IMR-90 (cell line): ENCODE measurements around the gene DCDC2B. TPM values are rescaled to one million over a fixed set of nuclear protein-coding genes. Genes with fewer than 3 reads are reported as not detected.

Source experiments
- ATAC-seq: fragments of 200-7000 bp; cut with Tn5 transposase; 2 replicates; pipeline ENCODE4 v1.9.1; 2020; ENCODE audit warnings: low read depth, mild to moderate bottlenecking, moderate library complexity
- BruUV-seq: library from RNA; stranded (reverse); fragments of 400-500 nt; replicated peaks from 2 replicates; lab custom pipeline; 2021; lab: Mats Ljungman, UMichigan
- CTCF ChIA-PET: fragments of 300-600 bp; formaldehyde crosslinking; extraction: SDS; loops from one replicate; lab custom pipeline; 2021; ENCODE audit warnings: antibody characterized with exemption; lab: Yijun Ruan, JAX
- POLR2A ChIA-PET: fragments of 300-600 bp; sonication (Branson Sonifier 250); formaldehyde crosslinking; loops from one replicate; lab custom pipeline; 2022; ENCODE audit warnings: antibody characterized with exemption; ENCODE audit not compliant: unreplicated experiment; lab: Charles Lee
- DNase-seq: peaks from one replicate; pipeline ENCODE4 v3.0.0; 2013
- H2AFZ ChIP-seq: replicated peaks from 2 replicates; pipeline ENCODE3; 2013; ENCODE audit warnings: low read length, mild to moderate bottlenecking; ENCODE audit not compliant: poor library complexity
- H2AK5ac ChIP-seq: 2 replicates; pipeline ENCODE4 v1.6.1; 2013; ENCODE audit warnings: low read depth, low read length, inconsistent platforms
- H2AK9ac ChIP-seq: replicated peaks from 2 replicates; pipeline ENCODE3; 2013; ENCODE audit warnings: mild to moderate bottlenecking, low read depth, low read length, moderate library complexity; ENCODE audit not compliant: poor library complexity
- H2BK120ac ChIP-seq: 2 replicates; pipeline ENCODE4 v1.6.1; 2013; ENCODE audit warnings: low read depth, low read length, inconsistent platforms
- H2BK15ac ChIP-seq: 3 replicates; pipeline ENCODE4 v1.6.1; 2013; ENCODE audit warnings: low read depth, low read length, inconsistent platforms
- H2BK20ac ChIP-seq: 2 replicates; pipeline ENCODE4 v1.6.1; 2013; ENCODE audit warnings: low read depth, mild to moderate bottlenecking, inconsistent platforms, low read length, moderate library complexity
- H2BK5ac ChIP-seq: 2 replicates; pipeline ENCODE4 v1.6.1; 2013; ENCODE audit warnings: mild to moderate bottlenecking, low read depth, low read length, inconsistent platforms; ENCODE audit not compliant: poor library complexity, severe bottlenecking
- H3K14ac ChIP-seq: replicated peaks from 2 replicates; pipeline ENCODE4 v1.6.1; 2013; ENCODE audit warnings: low read depth, low read length, inconsistent platforms
- H3K18ac ChIP-seq: 2 replicates; pipeline ENCODE4 v1.6.1; 2013; ENCODE audit warnings: low read depth, low read length, control low read depth
- H3K23ac ChIP-seq: 2 replicates; pipeline ENCODE4 v1.6.1; 2013; ENCODE audit warnings: low read depth, low read length, inconsistent platforms
- H3K27ac ChIP-seq: 2 replicates; pipeline ENCODE4 v1.5.1; 2013; ENCODE audit warnings: mild to moderate bottlenecking, control low read depth, low read length; ENCODE audit not compliant: insufficient read depth
- H3K27me3 ChIP-seq: 2 replicates; pipeline ENCODE4 v1.6.1; 2013; ENCODE audit warnings: low read length; ENCODE audit not compliant: control insufficient read depth, insufficient read depth
- H3K36me3 ChIP-seq: 2 replicates; pipeline ENCODE4 v1.6.1; 2013; ENCODE audit warnings: low read length, mixed read lengths; ENCODE audit not compliant: control insufficient read depth, insufficient read depth
- H3K4ac ChIP-seq: 2 replicates; pipeline ENCODE4 v1.6.1; 2013; ENCODE audit warnings: low read depth, low read length, inconsistent platforms
- H3K4me1 ChIP-seq: 2 replicates; pipeline ENCODE4 v1.6.1; 2013; ENCODE audit warnings: low read length, mixed read lengths; ENCODE audit not compliant: control insufficient read depth, insufficient read depth
- H3K4me2 ChIP-seq: 2 replicates; pipeline ENCODE4 v1.6.1; 2013; ENCODE audit warnings: low read depth, mild to moderate bottlenecking, control low read depth, low read length, moderate library complexity
- H3K4me3 ChIP-seq: 2 replicates; pipeline ENCODE4 v1.5.1; 2013; ENCODE audit warnings: low read depth, mild to moderate bottlenecking, control low read depth, low read length, moderate library complexity; ENCODE audit not compliant: insufficient read depth
- H3K56ac ChIP-seq: 2 replicates; pipeline ENCODE4 v1.6.1; 2013; ENCODE audit warnings: low read length, inconsistent platforms; ENCODE audit not compliant: insufficient read depth; ENCODE audit errors: extremely low read depth
- H3K79me1 ChIP-seq, 2 experiments: 2 replicates each; pipeline ENCODE4 v1.6.1; 2013; ENCODE audit warnings: low read length in 2 of 2, inconsistent platforms in 1 of 2, low read depth in 1 of 2
- H3K9ac ChIP-seq: 2 replicates; pipeline ENCODE4 v1.6.1; 2013; ENCODE audit warnings: low read depth, low read length, control low read depth
- H3K9me1 ChIP-seq: 2 replicates; pipeline ENCODE4 v1.6.1; 2013; ENCODE audit warnings: low read length, inconsistent platforms; ENCODE audit not compliant: insufficient read depth
- H3K9me3 ChIP-seq: 2 replicates; pipeline ENCODE4 v1.6.1; 2013; ENCODE audit warnings: low read length; ENCODE audit not compliant: control insufficient read depth, insufficient read depth
- H4K20me1 ChIP-seq: 2 replicates; pipeline ENCODE4 v1.6.1; 2013; ENCODE audit warnings: low read length, inconsistent platforms; ENCODE audit not compliant: insufficient read depth
- H4K5ac ChIP-seq: 2 replicates; pipeline ENCODE4 v1.6.1; 2013; ENCODE audit warnings: mild to moderate bottlenecking, low read depth, low read length, control low read depth
- H4K8ac ChIP-seq, 2 experiments: 2 replicates each; pipeline ENCODE4 v1.6.1; 2013; ENCODE audit warnings: low read depth in 2 of 2, low read length in 2 of 2, control low read depth in 1 of 2, inconsistent platforms in 1 of 2
- H4K91ac ChIP-seq: 2 replicates; pipeline ENCODE4 v1.6.1; 2013; ENCODE audit warnings: low read depth, low read length, inconsistent platforms; ENCODE audit not compliant: insufficient read depth
- CEBPB ChIP-seq: IDR thresholded peaks from 2 replicates; pipeline ENCODE4 v1.6.1; 2012; ENCODE audit warnings: low read depth, low read length, improper control_type of control experiment
- NFE2L2 ChIP-seq: fragments of 150-350 bp; IDR thresholded peaks from 2 replicates; pipeline ENCODE4 v1.6.1; 2016; ENCODE audit warnings: low read depth, mild to moderate bottlenecking, low read length
- RCOR1 ChIP-seq: IDR thresholded peaks from 2 replicates; pipeline ENCODE4 v1.6.1; 2012; ENCODE audit warnings: mild to moderate bottlenecking, low read length, improper control_type of control experiment; ENCODE audit not compliant: insufficient replicate concordance
- WGBS, 2 experiments: methylation state at CpG; one replicate each; pipeline versions ENCODE4 v1.1.5 to v1.1.7; 2013; ENCODE audit warnings: missing lambda C conversion rate in 2 of 2; ENCODE audit not compliant: insufficient read length in 1 of 2; ENCODE audit errors: extremely low coverage in 2 of 2; 5-methylcytosine and 5-hydroxymethylcytosine counted together
- dilution Hi-C: fragments of 300-500 bp; cut with HindIII; formaldehyde crosslinking; loops from one replicate; pipeline ENCODE4 v1.14.3; 2018; ENCODE audit warnings: low sequenced_read_pairs; ENCODE audit not compliant: unreplicated experiment
- in situ Hi-C: fragments of 300-500 bp; cut with MboI; formaldehyde crosslinking; loops from 3 replicates; pipeline ENCODE4 v1.14.3; 2019; ENCODE audit warnings: low sequenced_read_pairs, inconsistent platforms, mixed read lengths
- intact Hi-C: fragments of 100-400 bp; cut with micrococcal nuclease; formaldehyde crosslinking; loops from 2 replicates; pipeline ENCODE4 v1.10.0; 2022
- polyA plus RNA-seq, 3 experiments: library from polyadenylated mRNA; depleted of rRNA; stranded (reverse); fragments of >200 nt; gene quantifications; 2 replicates each; pipeline ENCODE4 v1.2.3, GENCODE V29; 2012; ENCODE audit warnings: low replicate concordance in 1 of 3
- total RNA-seq: library from RNA; depleted of rRNA; stranded (reverse); fragments of >200 nt; gene quantifications from 2 replicates; pipeline ENCODE4 v1.2.3, GENCODE V29; 2012

Gene DCDC2B
- total and polyA plus RNA-seq, 2 of the 4 experiments (the other 2 are of a cell fraction), result not detected

DNA sequence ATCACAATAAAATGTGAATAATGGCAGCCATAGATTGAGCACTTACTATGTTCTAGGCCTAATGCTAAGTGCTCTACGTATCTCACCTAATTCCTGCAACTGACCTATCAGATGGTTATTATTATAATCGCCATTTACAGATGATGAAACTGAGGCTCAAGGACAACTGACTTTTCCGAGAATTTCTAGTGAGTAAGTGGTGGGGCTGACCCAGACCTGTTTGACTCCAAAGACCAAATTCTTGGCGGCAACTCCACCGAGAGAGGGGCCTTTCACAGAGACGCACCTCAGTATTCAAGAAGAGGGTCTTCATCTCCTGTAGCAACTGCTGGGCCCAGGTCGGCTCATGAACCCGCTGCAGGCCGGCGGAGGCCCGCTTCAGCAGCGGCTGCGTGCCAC lies 12.7 kb downstream of the DCDC2B start:
- peak overlapping the region; percentile 37 for H2AK5ac ChIP-seq
- H2BK120ac ChIP-seq, result no peak overlapping the region; the same call in 1 of the 2 replicates
- peaks cover 34% of the 10 kb centered on the region for H3K36me3 ChIP-seq
- H4K20me1 ChIP-seq, result 0 out of 2 replicates have a peak, but pooled peaks cover 4% of the 10 kb centered on the region
- no peak overlapping the region for H3K18ac ChIP-seq
- no TSS peak for BruUV-seq
- TF ChIP-seq RCOR1 (no peak), CEBPB (no peak), NFE2L2 (no peak)
- H3K9ac ChIP-seq, result peak overlapping the region; percentile 86
- in situ Hi-C loops, result no loop called here
- H2BK15ac ChIP-seq, result no peak overlapping the region
- peak overlapping the region; percentile 86 for H3K27ac ChIP-seq
- H3K4me1 ChIP-seq, result peaks cover 12% of the 10 kb centered on the region
- CTCF ChIA-PET, result interaction anchor here (1.4 kb wide), 1 partner anchor 19 kb away, joined by 5 read pairs; no protein-coding TSS in a partner anchor
- peak overlapping the region; percentile 92 for H3K4me2 ChIP-seq
- peak overlapping the region; percentile 51; the same call in 1 of the 2 replicates for H3K56ac ChIP-seq
- no CpG with 5 or more reads among the region's 13 CpGs for WGBS, 2 experiments
- intact Hi-C loops, result loop anchor here (5.0 kb wide), 1 partner anchor 71 kb away; the partner anchor contains the start of gene HDAC1
- peak overlapping the region; percentile 80 to 98; a peak in 3 of 4 replicates for H4K8ac ChIP-seq
- dilution Hi-C loops, result no loop called here
- H2BK5ac ChIP-seq, result peak overlapping the region; percentile 71
- H4K5ac ChIP-seq, result peak overlapping the region; percentile 50
- H3K79me1 ChIP-seq, result peaks cover 37 to 59% of the 10 kb centered on the region in 2 experiments
- H2AK9ac ChIP-seq, result peak overlapping the region; percentile 83
- H2BK20ac ChIP-seq, result no peak overlapping the region
- H3K23ac ChIP-seq, result peak overlapping the region; percentile 69
- no peak for DNase-seq
- no peak; the same call in 1 of the 2 replicates for ATAC-seq
- H3K9me3 ChIP-seq, result no peaks in the 10 kb centered on the region
- no peaks in the 10 kb centered on the region for H3K27me3 ChIP-seq
- peak overlapping the region; percentile 45; the same call in 1 of the 2 replicates for H4K91ac ChIP-seq
- H3K4me3 ChIP-seq, result peak overlapping the region; percentile 84
- peak overlapping the region; percentile 89 for H3K4ac ChIP-seq
- peak overlapping the region; percentile 84 for H2AFZ ChIP-seq
- H3K14ac ChIP-seq, result peak overlapping the region; percentile 77
- H3K9me1 ChIP-seq, result peaks cover 13% of the 10 kb centered on the region
- POLR2A ChIA-PET, result no interaction called here
